Smooth muscle cell (in vitro differentiated cells): ENCODE data around the gene AR. TPM values are rescaled to one million over a fixed set of nuclear protein-coding genes. Genes with fewer than 3 reads are reported as not detected.

Source experiments
- DNase-seq: peaks from one replicate; lab custom pipeline; 2025; ENCODE audit not compliant: unreplicated experiment; lab: John Stamatoyannopoulos, UW
- H2AFZ ChIP-seq: fragments of 200-600 bp; sonication (generic); 2 replicates; pipeline ENCODE4 v1.6.0; 2016; ENCODE audit warnings: antibody characterized with exemption, low read depth, mild to moderate bottlenecking
- H3F3A ChIP-seq: fragments of 200-600 bp; sonication (generic); 2 replicates; pipeline ENCODE4 v1.6.0; 2017; ENCODE audit warnings: antibody characterized with exemption, low read depth
- H3K27ac ChIP-seq: fragments of 200-600 bp; sonication (generic); 2 replicates; pipeline ENCODE4 v1.5.1; 2016; ENCODE audit warnings: low read depth, mild to moderate bottlenecking
- H3K27me3 ChIP-seq: fragments of 200-600 bp; sonication (generic); 2 replicates; pipeline ENCODE4 v1.6.1; 2016; ENCODE audit warnings: low read depth, mild to moderate bottlenecking
- H3K36me3 ChIP-seq: fragments of 200-600 bp; sonication (generic); 2 replicates; pipeline ENCODE4 v1.5.1; 2016; ENCODE audit warnings: low read depth
- H3K4me1 ChIP-seq: fragments of 200-600 bp; sonication (generic); 2 replicates; pipeline ENCODE4 v1.5.1; 2016; ENCODE audit warnings: low read depth
- H3K4me2 ChIP-seq: fragments of 200-600 bp; sonication (generic); 2 replicates; pipeline ENCODE4 v1.6.0; 2016; ENCODE audit warnings: mild to moderate bottlenecking
- H3K4me3 ChIP-seq: fragments of 200-600 bp; sonication (generic); 2 replicates; pipeline ENCODE4 v1.5.1; 2016; ENCODE audit warnings: mild to moderate bottlenecking
- H3K79me2 ChIP-seq: fragments of 200-600 bp; sonication (generic); 2 replicates; pipeline ENCODE4 v1.6.0; 2016; ENCODE audit warnings: low read depth, mild to moderate bottlenecking
- H3K9ac ChIP-seq: fragments of 200-600 bp; sonication (generic); 2 replicates; pipeline ENCODE4 v1.6.0; 2016; ENCODE audit warnings: low read depth
- H3K9me3 ChIP-seq: fragments of 200-600 bp; sonication (generic); replicated peaks from 2 replicates; pipeline ENCODE4 v1.5.1; 2016; ENCODE audit warnings: low read depth
- H4K20me1 ChIP-seq: fragments of 200-600 bp; sonication (generic); 2 replicates; pipeline ENCODE4 v1.6.0; 2016; ENCODE audit warnings: low read depth
- CTCF ChIP-seq: fragments of 200-600 bp; sonication (generic); IDR thresholded peaks from 2 replicates; pipeline ENCODE4 v1.5.1; 2017; ENCODE audit warnings: borderline replicate concordance, mild to moderate bottlenecking, antibody characterized with exemption; ENCODE audit not compliant: insufficient read depth, poor library complexity, severe bottlenecking
- WGBS: methylation state at CpG from one replicate; pipeline ENCODE4 v1.1.7; 2016; ENCODE audit warnings: low lambda C conversion rate; 5-methylcytosine and 5-hydroxymethylcytosine counted together
- polyA plus RNA-seq: library from polyadenylated mRNA; unstranded; fragments of >200 nt; fragmentation: Nextera tagmentation; extraction: Ambion mirVana; gene quantifications from 2 replicates; pipeline ENCODE4 v1.2.1, GENCODE V29; 2016
- total RNA-seq: library from RNA; depleted of rRNA; stranded (reverse); fragments of >200 nt; gene quantifications from 2 replicates; pipeline ENCODE4 v1.2.3, GENCODE V29; 2014

The AR gene
- total and polyA plus RNA-seq, 2 experiments from 2014 or later, result 0.72 to 2.4 TPM

GRCh38 chrX:67614423-67614822 lies 70.6 kb downstream of the AR start:
- DNase-seq, result no peak
- no peaks in the 10 kb centered on the region for H3K4me1 ChIP-seq
- H3K27me3 ChIP-seq, result no peaks in the 10 kb centered on the region
- H4K20me1 ChIP-seq, result no peaks in the 10 kb centered on the region
- H3K9me3 ChIP-seq, result peaks cover 4% of the 10 kb centered on the region
- no peak overlapping the region for H3K9ac ChIP-seq
- TF ChIP-seq CTCF, result no peak
- H3K79me2 ChIP-seq, result no peaks in the 10 kb centered on the region
- H3K4me3 ChIP-seq, result no peak overlapping the region
- no peak overlapping the region for H2AFZ ChIP-seq
- H3K36me3 ChIP-seq, result no peaks in the 10 kb centered on the region
- H3K4me2 ChIP-seq, result no peak overlapping the region
- H3K27ac ChIP-seq, result no peak overlapping the region
- WGBS, result 68% methylated on average over 1 of the region's 1 CpG
- H3F3A ChIP-seq, result no peaks in the 10 kb centered on the region

GRCh38 chrX:67619253-67619652 lies 75.4 kb downstream of the AR start:
- Histone ChIP-seq H3K79me2 (no peaks in the 10 kb centered on the region), H3K4me3 (no peak overlapping the region), H3K9ac (no peak overlapping the region), H3K27ac (no peak overlapping the region), H2AFZ (no peak overlapping the region), H3F3A (no peaks in the 10 kb centered on the region), H3K4me2 (no peak overlapping the region), H3K36me3 (no peaks in the 10 kb centered on the region), H4K20me1 (no peaks in the 10 kb centered on the region), H3K4me1 (no peaks in the 10 kb centered on the region), H3K27me3 (no peaks in the 10 kb centered on the region), H3K9me3 (peaks cover 4% of the 10 kb centered on the region)
- TF ChIP-seq CTCF, result no peak
- WGBS, result 38% methylated on average over 1 of the region's 1 CpG
- no peak for DNase-seq

GRCh38 chrX:67622053-67622585 lies 78.3 kb downstream of the AR start:
- H2AFZ ChIP-seq, result no peak overlapping the region
- no peak overlapping the region for H3K4me3 ChIP-seq
- H3K9me3 ChIP-seq, result no peaks in the 10 kb centered on the region
- no peaks in the 10 kb centered on the region for H3K4me1 ChIP-seq
- no peak for DNase-seq
- H3K9ac ChIP-seq, result no peak overlapping the region
- no peaks in the 10 kb centered on the region for H3K36me3 ChIP-seq
- no peaks in the 10 kb centered on the region for H4K20me1 ChIP-seq
- H3K4me2 ChIP-seq, result no peak overlapping the region
- H3K79me2 ChIP-seq, result no peaks in the 10 kb centered on the region
- H3F3A ChIP-seq, result no peaks in the 10 kb centered on the region
- no peak for TF ChIP-seq CTCF
- H3K27me3 ChIP-seq, result no peaks in the 10 kb centered on the region
- H3K27ac ChIP-seq, result no peak overlapping the region
- whole genome bisulfite sequencing, result 92% methylated on average over 2 of the region's 2 CpGs

GRCh38 chrX:67624325-67624724 lies 80.5 kb downstream of the AR start:
- TF ChIP-seq CTCF, result no peak
- Histone ChIP-seq H3K79me2 (no peaks in the 10 kb centered on the region), H3K9ac (no peak overlapping the region), H4K20me1 (no peaks in the 10 kb centered on the region), H2AFZ (no peak overlapping the region), H3K4me3 (no peak overlapping the region), H3K27ac (no peak overlapping the region), H3K27me3 (no peaks in the 10 kb centered on the region), H3K4me1 (no peaks in the 10 kb centered on the region), H3K36me3 (no peaks in the 10 kb centered on the region), H3F3A (no peaks in the 10 kb centered on the region), H3K9me3 (no peaks in the 10 kb centered on the region), H3K4me2 (no peak overlapping the region)
- no peak for DNase-seq
